NCI-H2227 (cell line): ENCODE data around the gene OSBPL6.
"Not testable (repeated sequence)": the region's sequence is repeated elsewhere in the genome, so short reads cannot be mapped to it uniquely, and the experiment has no call there.

Source experiments
- DNase-seq: peaks from one replicate; lab custom pipeline; 2025; ENCODE audit not compliant: unreplicated experiment; lab: John Stamatoyannopoulos, UW

OSBPL6 gene

DNA sequence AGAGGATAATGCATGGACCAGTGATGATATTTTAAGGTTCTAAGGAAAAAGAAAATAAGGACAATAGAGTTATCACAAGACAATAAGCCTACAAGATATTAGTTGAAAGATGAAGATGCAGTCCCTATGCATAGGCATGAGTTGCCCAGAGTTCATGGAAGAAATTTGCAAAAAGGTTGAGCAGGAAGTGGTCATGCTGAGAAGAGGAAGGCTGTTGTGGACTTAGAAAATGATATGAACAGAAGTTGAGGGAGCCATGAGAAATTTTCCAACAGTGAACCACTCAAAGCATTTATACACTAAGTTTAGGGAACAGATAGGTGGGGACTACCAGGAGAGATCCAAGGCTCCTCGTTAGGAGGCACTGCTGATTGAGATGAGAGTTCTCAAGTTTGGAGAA, 3.5 kb downstream of the OSBPL6 start:
- DNase-seq = no peak

DNA sequence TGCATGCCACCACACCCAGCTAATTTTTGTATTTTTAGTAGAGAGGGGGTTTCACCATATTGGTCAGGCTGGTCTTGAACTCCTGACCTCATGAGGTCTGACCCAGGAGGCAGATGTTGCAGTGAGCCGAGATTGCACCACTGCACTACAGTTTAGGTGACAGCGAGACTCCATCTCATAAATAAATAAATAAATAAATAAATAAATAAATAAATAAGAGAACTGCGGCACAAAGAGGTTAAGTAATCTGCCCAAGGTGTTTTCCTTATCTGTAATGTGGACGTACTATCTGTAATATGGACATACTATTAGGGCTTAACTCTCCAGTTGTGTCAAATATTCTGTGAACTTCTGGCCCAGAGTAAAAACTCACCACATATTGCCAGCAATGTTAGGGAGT, 4.1 kb downstream of the OSBPL6 start:
- not testable (repeated sequence) for DNase-seq

DNA sequence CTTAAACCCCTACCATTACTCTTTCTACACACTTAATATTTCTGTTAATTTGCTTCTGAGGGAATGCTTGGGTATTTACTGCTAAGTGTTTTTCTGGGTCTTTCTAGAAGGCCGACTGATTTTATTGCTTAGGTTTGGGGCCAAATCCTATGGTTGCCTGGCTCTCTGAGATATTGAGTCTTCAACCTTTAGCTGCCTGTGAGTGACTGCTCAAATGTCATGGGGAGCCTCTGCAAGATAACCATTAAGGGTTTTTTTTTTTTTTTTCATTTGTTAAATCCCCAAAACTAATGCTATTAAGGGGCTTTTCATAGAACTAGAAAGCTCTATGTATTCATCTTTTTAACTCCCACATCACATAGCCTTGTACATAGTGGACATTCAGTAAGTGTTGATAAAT, 5.0 kb downstream of the OSBPL6 start:
- DNase-seq = no peak

DNA sequence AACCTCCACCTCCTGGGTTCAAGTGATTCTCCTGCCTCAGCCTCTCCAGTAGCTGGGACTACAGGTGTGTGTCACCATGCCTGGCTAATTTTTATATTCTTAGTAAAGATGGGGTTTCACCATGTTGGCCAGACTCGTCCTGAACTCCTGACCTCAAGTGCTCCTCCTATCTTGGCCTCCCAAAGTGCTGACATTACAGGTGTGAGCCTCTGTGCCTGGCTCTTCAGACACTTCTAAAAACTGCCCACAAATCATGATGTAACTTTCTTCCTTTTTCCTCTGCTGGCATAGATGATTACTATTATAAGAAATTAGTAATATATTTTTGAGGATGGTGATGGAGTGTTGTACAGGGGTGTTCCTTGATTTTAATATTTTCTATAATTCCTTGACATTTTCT, 6.0 kb downstream of the OSBPL6 start:
- no peak for DNase-seq

DNA sequence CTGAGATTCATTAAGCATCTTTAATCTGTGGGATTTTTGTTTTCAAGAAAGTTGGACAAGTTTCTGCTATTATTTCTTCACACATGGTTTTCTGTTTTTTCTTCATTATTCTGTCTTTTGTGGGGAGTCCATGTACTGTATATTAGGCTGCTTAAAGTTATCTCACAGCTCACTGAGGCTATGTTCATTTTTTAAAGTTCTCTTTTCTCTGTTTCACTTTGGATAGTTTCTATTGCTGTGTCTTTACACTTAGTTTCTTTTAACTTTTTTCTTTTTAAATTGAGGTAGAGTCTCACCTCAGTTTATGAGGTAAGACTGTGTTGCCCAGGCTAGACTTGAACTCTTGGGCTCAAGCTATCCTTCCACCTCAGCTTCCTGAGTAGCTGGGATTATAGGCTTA, 8.6 kb downstream of the OSBPL6 start:
- no peak for DNase-seq

DNA sequence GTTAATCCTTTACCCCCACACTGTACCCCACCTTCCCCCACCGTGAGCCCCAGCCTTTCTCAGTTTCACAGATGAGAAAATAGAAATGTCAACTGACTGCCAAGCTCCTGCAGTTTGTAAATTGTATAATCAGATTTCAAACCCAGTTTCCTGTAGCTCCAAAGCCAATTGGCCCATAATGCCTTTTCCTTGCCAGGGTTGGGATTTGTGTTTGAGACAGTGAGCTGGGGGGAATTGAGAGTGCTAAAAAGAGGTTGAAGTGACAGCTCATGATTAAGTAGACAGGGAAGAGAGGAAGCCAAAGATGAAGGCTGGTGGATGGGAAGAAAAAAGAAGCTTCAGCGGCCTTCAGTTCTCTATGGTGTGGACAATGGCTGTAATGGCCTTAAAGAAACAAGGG, 10.7 kb downstream of the OSBPL6 start:
- no peak for DNase-seq

DNA sequence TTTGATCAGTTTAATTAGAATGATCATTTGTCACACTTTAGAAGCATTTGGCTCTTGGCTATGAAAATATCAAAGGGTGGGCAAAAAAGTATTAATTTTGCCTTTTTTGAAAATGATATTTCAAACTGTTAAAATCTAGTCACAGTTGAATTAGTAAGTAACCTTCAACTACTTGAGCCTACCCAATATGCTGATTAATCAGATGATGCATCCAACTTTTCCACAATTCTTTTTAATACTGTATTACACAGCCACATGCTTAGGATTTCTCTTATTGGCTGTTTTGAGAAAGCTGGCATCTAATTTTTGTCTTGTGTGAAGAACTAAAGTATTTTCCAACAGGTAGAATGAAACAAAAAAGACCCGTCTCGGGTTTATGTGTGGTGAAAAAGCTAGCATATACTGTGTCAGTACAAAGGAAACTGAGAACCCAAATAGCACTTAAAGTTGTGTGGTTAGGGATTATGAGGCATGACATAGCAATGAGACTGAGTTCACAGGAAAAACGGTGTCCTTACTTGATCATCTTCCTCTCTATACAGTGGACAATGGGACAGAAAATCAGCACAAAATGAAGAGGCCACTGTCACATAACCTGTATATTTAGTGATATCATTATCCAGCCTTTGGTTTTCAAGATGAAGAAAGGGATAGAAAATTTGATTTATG, 11.7 kb downstream of the OSBPL6 start:
- DNase-seq = no peak

DNA sequence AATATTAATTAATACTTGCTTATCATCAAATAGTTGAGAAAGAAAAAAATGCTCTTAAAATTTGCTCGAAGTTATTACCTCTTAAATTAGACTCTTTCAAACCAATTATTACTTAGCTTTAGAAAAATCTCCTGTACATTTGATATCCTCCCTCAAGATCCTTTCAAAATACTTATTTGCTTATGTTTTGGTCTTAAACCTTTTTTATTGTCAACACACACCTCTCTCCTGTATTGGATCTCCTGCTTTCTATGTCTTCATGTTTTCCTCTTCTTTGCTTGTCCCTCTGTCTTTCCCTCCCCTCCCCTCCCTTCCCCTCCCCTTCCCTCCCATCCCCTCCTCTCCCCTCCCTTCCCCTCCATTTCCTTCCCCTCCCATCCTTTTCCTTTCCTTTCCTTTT, 14.0 kb downstream of the OSBPL6 start:
- no peak for DNase-seq

DNA sequence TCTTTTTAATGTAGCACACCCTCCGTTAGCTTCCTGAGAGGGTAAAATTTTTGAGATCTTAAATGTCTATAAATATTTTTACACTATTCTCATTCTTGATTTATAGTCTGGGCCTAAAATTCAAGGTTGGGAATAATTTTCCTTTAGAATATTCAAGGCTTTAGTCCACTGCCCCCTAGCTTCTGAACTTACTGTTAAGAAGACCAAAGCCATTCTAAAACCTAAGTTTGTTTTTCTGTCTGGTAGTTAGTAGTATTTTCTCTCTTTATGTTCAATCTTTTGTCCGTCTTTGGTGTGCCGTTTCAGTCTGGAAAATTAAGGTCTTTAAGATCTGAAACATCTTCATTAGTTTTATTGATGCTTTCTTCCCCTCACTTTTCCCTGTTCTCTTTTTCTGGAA, 14.5 kb downstream of the OSBPL6 start:
- DNase-seq = peak; percentile 23

DNA sequence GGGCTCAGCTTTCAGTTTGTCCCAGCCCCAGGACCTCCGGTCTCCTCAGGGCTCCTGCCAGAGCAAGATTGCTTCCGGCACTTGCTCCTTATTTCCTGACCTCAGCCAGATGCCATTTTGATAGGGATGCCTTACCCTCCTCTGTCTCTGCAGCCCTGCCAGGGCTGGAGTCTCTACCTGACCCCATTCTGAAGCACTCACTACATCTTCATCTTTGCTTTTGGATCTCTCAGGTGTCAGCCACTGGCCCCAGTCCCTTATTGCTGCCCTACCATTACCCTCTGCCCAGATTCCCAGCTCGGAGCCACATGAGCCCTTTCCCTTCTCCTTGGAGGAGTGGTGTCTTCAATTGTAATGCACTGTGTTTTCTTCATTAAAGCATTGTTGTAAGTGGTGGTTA, 17.1 kb downstream of the OSBPL6 start:
- DNase-seq = no peak

DNA sequence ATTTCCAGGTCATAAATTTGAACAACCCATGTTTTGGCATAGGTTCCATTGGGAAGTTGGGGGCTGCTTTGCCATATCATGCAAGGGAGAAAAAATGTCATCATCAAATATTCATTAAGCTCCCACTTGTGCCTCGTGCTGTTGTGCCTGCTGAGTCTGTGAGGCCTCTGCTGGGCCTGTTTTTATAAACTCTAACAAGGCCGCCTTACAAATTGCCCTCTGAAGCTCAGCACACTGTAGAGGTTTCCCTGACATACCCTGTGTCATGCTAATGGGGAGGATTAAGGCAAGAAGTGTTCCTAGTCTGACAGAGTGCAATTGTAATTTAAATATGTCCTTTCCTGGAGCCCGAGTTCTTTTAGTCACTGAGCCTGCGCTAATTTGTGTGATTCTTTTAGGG, 17.6 kb downstream of the OSBPL6 start:
- peak; percentile 17 for DNase-seq

DNA sequence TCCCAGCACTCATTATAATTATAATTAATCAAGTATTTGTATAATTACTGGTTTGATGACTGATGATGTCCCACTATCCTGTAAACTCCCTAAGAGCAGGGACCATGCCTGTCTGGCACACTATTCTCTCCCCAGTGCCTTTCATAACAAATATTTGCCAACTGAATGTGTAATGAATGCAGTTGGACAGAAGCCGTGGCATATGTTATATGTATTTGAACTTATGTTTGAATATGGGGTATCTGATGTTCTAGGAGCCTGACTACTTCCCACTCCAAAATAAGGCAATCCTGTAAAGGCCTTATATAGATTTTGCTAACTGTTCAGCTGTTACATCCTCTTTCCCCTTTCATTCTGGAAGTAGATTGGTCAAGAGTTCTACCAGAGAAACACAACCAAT, 19.7 kb downstream of the OSBPL6 start:
- DNase-seq = no peak

DNA sequence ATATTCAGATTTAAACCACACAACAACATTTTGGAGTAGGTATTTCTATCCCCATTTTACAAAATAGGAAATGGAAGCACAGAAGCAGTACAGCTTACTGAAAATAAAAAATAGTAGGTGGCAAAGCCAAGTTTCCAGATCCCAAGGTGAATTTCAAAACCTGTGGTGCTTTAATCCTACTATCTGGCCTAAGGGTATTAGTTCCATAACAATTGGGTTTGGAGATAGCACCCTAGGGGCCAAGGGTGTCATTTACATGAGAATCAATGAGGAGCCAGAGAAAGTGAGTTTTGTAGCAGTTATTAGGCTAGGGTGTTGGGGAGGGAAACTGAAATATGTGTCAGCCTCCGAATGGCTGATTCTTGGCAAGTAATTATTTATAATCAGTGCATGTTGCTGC, 24.9 kb downstream of the OSBPL6 start:
- DNase-seq = no peak

DNA sequence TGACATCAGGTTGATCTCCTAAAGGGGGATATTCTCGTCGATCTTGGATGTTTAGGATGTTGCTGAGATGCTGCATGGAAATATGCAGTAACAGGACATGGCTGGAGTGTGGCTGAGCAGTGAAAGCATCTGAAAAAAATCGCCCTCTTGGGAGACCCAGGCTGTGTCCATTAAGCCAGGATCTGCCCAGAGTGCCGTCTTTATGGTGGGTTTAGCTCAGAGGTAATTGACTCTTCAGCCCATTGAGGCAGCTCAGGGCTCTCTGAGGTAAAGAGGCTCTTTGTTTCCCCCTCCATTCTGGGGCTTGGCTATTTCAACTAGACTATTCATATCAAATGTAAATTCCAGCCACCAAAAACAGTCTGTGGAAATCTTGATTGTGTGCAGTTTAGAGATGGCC, 26.5 kb downstream of the OSBPL6 start:
- no peak for DNase-seq

DNA sequence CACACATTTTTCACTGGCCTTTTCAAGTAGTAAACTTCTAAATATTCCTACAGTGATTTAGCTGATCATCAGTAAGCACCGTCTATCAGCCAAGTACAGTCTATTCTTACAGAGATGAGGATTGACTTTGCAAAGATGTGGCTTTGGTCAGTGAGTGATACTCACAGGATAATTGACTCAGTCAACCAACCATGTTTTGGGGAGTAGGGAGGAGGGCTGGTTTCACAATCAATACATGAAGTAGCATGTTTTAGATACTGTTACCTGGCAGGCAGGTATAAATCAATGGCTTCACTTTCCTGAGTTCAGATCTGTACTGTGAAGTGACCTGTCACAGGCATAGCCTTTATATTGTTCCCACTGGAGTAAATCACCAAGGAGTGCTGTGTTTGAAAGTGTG, 27.2 kb downstream of the OSBPL6 start:
- no peak for DNase-seq

DNA sequence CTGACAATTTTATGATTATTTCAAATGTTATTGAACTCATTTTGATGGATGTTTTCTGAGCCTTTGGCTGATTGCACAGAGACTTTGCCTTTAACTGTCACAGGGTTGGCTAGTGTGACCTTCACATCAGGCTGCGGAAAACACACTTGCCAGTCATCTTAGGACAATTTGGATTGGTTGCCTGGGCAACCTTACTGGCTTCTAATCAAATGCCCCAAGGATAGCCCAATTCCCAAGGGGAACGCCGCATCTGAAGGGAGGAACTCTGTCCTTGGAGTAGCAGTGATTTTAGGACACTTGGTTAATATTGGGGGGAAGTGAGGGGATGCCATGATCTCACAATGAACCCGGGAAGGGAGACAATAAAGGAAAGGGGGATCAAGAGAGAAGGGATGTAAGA, 29.5 kb downstream of the OSBPL6 start:
- DNase-seq = peak; percentile 55

DNA sequence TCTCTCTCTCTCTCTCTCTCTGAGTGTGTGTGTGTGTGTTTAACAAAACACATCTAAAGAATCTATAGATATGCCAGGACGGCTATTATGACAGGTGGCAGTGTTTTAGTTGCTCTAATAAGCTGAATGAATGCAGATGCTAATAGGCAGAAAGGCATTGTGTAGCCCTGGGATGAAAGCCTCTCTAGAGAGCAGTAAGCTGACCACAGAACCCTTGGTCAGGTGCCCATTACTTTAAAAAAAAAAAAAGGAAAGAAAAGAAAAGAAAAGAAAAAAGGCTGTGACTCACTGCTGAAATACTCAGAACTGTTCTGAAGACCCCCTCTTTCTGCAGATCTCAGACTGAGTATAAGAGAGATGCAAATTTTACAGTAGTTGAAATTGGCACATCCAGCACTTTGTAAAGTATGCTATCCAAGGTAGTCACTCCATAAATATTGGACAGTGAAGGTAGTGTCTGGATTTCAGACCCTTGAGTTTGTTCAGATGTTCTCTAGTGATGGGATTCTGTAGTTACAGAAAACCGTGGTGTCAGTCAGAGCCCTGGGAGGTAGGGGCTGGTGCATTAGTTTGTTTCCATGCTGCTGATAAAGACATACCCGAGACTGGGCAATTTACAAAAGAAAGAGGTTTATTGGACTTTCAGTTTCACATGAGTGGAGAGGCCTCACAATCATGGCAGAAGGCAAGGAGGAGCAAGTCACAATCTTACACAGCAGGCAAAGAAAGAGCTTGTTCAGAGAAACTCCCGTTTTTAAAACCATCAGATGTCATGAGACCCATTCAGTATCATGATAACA, 30.9 kb downstream of the OSBPL6 start:
- no peak for DNase-seq

DNA sequence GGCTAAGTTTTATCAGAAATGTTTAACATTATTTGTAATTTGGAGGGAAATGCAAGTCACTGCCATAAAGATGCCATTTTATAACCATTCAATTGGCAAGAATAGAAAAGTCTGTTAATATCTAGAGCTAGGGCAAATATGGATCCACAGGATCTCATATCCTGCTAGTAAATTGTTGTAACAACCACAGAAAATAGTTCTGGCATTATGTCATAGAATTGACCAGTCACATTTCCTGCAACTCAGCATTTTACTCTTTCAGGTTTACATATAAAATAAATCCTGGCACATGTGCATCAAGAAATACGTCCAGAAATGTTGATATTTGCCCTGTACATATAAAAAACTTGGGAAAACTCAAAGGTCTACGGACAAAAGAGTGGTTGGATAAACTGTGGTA, 32.9 kb downstream of the OSBPL6 start:
- no peak for DNase-seq

DNA sequence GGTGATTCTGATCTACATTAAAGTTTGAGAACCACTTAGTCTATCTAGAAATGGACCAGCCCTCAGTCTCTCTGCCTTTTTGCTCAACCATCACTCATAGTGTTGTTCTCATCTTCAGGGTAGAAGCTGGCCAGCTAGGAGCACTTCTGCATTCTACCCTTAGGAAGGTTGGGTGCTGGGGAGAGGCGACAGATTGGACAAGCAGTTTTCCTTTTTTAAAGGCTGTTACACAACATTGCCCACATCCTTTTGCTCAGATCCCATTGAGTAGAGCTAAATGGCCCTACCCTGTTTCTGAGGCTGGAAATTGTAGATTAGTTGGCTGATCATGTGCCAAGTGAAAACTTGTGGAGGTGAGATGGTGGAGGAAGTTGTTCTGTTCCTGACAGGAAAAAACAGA, 35.6 kb downstream of the OSBPL6 start:
- no peak for DNase-seq

DNA sequence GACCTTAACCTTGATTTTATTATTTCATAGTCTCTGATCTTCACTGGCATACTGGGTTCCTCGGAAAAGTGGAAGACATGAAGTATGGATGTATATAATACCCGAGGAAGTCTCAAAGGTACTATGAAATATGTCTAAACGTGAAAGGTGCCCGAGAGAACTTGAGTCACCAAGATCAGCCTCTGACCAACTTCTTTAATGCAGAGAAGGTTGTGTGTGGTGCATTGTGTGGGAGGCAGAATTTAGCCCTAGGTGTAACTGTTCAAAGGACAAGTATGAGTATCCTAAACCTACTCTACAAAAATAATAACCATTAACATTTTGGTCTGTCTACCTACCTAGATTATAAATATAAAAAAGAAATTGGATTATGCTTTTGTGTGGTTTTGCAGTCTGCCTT, 36.1 kb downstream of the OSBPL6 start:
- DNase-seq = no peak

DNA sequence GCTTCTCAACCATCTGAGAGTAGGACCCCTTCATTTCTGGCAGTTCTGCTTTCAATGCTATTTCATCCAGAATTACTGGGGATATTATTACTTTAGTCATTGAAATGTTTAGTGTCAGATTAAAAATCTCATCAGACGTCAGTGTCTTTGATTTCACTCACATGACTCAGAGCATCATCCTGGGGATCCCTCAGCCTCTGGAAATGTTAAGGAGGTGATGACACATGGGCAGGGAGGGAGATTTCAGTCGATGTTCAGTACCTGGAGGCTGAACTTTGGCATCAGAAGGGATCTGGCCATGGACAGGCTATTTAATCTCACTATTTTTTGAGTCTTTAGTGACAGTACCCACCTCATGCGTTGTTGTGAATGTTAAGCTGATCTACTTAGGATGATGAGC, 39.1 kb downstream of the OSBPL6 start:
- no peak for DNase-seq

DNA sequence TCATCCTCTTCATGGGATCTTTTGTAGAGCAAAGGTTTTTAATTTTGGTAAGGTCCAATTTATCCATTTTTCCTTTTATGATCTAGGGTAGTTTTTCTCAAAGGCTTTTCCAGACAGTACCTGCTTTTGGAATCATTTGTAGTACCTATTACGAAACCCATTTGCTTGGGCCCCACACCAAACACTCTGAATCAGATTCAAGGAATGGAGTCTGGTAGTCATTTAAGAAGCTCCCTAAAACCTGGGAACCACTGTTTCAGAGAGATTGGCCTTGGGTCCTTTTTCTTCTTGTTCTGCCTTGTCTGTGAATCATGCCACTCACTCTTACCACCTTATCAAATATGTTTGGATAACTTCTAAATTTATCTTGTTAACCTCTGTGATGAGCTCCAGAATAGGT, 40.3 kb downstream of the OSBPL6 start:
- DNase-seq = no peak
